SK-N-SH (cell line): ENCODE data around the gene LYPD4. TPM values are rescaled to one million over a fixed set of nuclear protein-coding genes. Genes with fewer than 3 reads are reported as not detected.

Experiments used
- CTCF ChIA-PET: fragments of 300-600, 350-600 bp; formaldehyde crosslinking; extraction: SDS; loops from one replicate; lab custom pipeline; 2021; lab: Yijun Ruan, JAX
- POLR2A ChIA-PET: fragments of 350-600 bp; sonication (Branson Sonifier 250); formaldehyde crosslinking; extraction: SDS; loops from one replicate; lab custom pipeline; 2020; ENCODE audit warnings: antibody characterized with exemption, inconsistent platforms; lab: Yijun Ruan, JAX
- DNase-seq: peaks from one replicate; pipeline ENCODE4 v3.0.0; 2012
- H2AFZ ChIP-seq: fragments of 200-600 bp; sonication (generic); 2 replicates; pipeline ENCODE4 v1.8.1; 2016; ENCODE audit warnings: antibody characterized with exemption, mild to moderate bottlenecking, low read depth
- H3F3A ChIP-seq: fragments of 200-600 bp; sonication (generic); replicated peaks from 2 replicates; pipeline ENCODE3; 2016; ENCODE audit warnings: antibody characterized with exemption, mild to moderate bottlenecking; ENCODE audit not compliant: insufficient read depth
- H3K27ac ChIP-seq, 2 experiments: fragments of 200-500 bp in 1 of 2; fragments of 200-600 bp in 1 of 2; sonication (Bioruptor generic) in 1 of 2; sonication (generic), shearing (Covaris generic) in 1 of 2; 2 replicates each; pipeline versions ENCODE4 v1.5.1 to v1.6.1; 2014 to 2016; ENCODE audit warnings: low read depth in 2 of 2, inconsistent platforms in 1 of 2, low read length in 1 of 2, mild to moderate bottlenecking in 1 of 2, mixed read lengths in 1 of 2
- H3K27me3 ChIP-seq: fragments of 200-600 bp; sonication (generic), shearing (Covaris generic); 2 replicates; pipeline ENCODE4 v1.6.1; 2016; ENCODE audit warnings: mixed run types; ENCODE audit not compliant: insufficient read depth
- H3K36me3 ChIP-seq, 2 experiments: fragments of 200-500 bp in 1 of 2; fragments of 200-600 bp in 1 of 2; sonication (Bioruptor generic) in 1 of 2; sonication (generic) in 1 of 2; replicated peaks in 1 of 2; 2 replicates each; pipeline versions ENCODE3 to v1.5.1; 2014 to 2016; ENCODE audit warnings: low read length in 1 of 2, mild to moderate bottlenecking in 1 of 2; ENCODE audit not compliant: insufficient read depth in 2 of 2, control insufficient read depth in 1 of 2
- H3K4me1 ChIP-seq, 2 experiments: fragments of 200-500 bp in 1 of 2; fragments of 200-600 bp in 1 of 2; sonication (Bioruptor generic) in 1 of 2; sonication (generic), shearing (Covaris generic) in 1 of 2; 2 replicates each; pipeline versions ENCODE4 v1.5.1 to v1.6.1; 2014 to 2016; ENCODE audit warnings: low read depth in 1 of 2, low read length in 1 of 2, mixed run types in 1 of 2; ENCODE audit not compliant: insufficient read depth in 2 of 2, control insufficient read depth in 1 of 2
- H3K4me2 ChIP-seq: fragments of 200-600 bp; sonication (generic), shearing (Covaris generic); 2 replicates; pipeline ENCODE4 v1.6.1; 2017; ENCODE audit warnings: mixed run types
- H3K4me3 ChIP-seq, 2 experiments: fragments of 200-500 bp in 1 of 2; fragments of 200-600 bp in 1 of 2; sonication (Bioruptor generic) in 1 of 2; sonication (generic), shearing (Covaris generic) in 1 of 2; 2 replicates each; pipeline versions ENCODE4 v1.5.1 to v1.8.1; 2014 to 2016; ENCODE audit warnings: low read depth in 2 of 2, inconsistent platforms in 1 of 2, low read length in 1 of 2, mild to moderate bottlenecking in 1 of 2, mixed read lengths in 1 of 2, moderate library complexity in 1 of 2
- H3K79me2 ChIP-seq: fragments of 200-600 bp; sonication (generic); 2 replicates; pipeline ENCODE4 v1.8.1; 2017; ENCODE audit warnings: mild to moderate bottlenecking; ENCODE audit not compliant: insufficient read depth
- H3K9ac ChIP-seq: fragments of 200-600 bp; sonication (generic); 2 replicates; pipeline ENCODE4 v1.6.1; 2017; ENCODE audit warnings: mixed run types
- H3K9me2 ChIP-seq: fragments of 200-600 bp; sonication (generic); 2 replicates; pipeline ENCODE4 v1.6.1; 2017; ENCODE audit warnings: mixed run types
- H3K9me3 ChIP-seq: fragments of 200-600 bp; sonication (generic); 2 replicates; pipeline ENCODE4 v1.6.1; 2017; ENCODE audit warnings: mixed run types, mild to moderate bottlenecking, moderate library complexity
- H4K20me1 ChIP-seq: fragments of 200-600 bp; sonication (generic); 2 replicates; pipeline ENCODE4 v1.6.1; 2017; ENCODE audit warnings: mild to moderate bottlenecking, mixed run types; ENCODE audit not compliant: insufficient read depth
- CHD2 ChIP-seq: fragments of 150-350 bp; IDR thresholded peaks from 2 replicates; pipeline ENCODE4 v1.6.1; 2018; ENCODE audit warnings: low read length; ENCODE audit not compliant: partially characterized antibody
- FOXJ3 ChIP-seq: sonication (generic); formaldehyde crosslinking; IDR thresholded peaks from 2 replicates; pipeline ENCODE4 v1.5.1; 2020; ENCODE audit warnings: mild to moderate bottlenecking, missing genetic modification reagents
- NRF1 ChIP-seq: IDR thresholded peaks from 2 replicates; pipeline ENCODE4 v1.6.1; 2012; ENCODE audit warnings: low read depth, mild to moderate bottlenecking, low read length
- POLR2AphosphoS5 ChIP-seq: IDR thresholded peaks from 2 replicates; pipeline ENCODE4 v1.6.1; 2012; ENCODE audit warnings: low read depth, low read length
- SMC3 ChIP-seq: IDR thresholded peaks from 2 replicates; pipeline ENCODE4 v1.6.1; 2012; ENCODE audit warnings: low read depth, low read length, improper control_type of control experiment
- TAF1 ChIP-seq: IDR thresholded peaks from 2 replicates; pipeline ENCODE4 v1.6.1; 2012; ENCODE audit warnings: low read depth, mild to moderate bottlenecking, low read length, moderate library complexity, borderline replicate concordance
- WGBS: methylation state at CpG from one replicate; pipeline ENCODE4 v1.1.6; 2017; ENCODE audit warnings: low lambda C conversion rate; 5-methylcytosine and 5-hydroxymethylcytosine counted together
- polyA plus RNA-seq, 3 experiments: library from polyadenylated mRNA; depleted of rRNA; stranded (reverse); fragments of >200 nt; gene quantifications; 2 replicates each; pipeline ENCODE4 v1.2.3, GENCODE V29; 2012
- TF ChIP-seq, protein P1 (sequence below): fragments of 150-350 bp; IDR thresholded peaks from 2 replicates; pipeline ENCODE4 v1.6.1; 2016; ENCODE audit warnings: mild to moderate bottlenecking, low read depth, low read length
- TF ChIP-seq, protein P2 (sequence below): IDR thresholded peaks from 2 replicates; pipeline ENCODE4; 2012
- TF ChIP-seq, protein P3 (sequence below): IDR thresholded peaks from 2 replicates; pipeline ENCODE4 v1.6.1; 2012; ENCODE audit warnings: mild to moderate bottlenecking, low read depth, low read length, moderate library complexity
- TF ChIP-seq, protein P4 (sequence below): IDR thresholded peaks from 2 replicates; pipeline ENCODE4 v1.4.0; 2012; ENCODE audit warnings: low read depth, borderline replicate concordance
- TF ChIP-seq, protein P5 (sequence below): IDR thresholded peaks from 2 replicates; pipeline ENCODE4 v1.4.0; 2012; ENCODE audit warnings: low read depth, borderline replicate concordance

LYPD4 gene
- polyA plus RNA-seq, 1 of the 3 experiments (the other 2 are of a cell fraction): not detected

DNA sequence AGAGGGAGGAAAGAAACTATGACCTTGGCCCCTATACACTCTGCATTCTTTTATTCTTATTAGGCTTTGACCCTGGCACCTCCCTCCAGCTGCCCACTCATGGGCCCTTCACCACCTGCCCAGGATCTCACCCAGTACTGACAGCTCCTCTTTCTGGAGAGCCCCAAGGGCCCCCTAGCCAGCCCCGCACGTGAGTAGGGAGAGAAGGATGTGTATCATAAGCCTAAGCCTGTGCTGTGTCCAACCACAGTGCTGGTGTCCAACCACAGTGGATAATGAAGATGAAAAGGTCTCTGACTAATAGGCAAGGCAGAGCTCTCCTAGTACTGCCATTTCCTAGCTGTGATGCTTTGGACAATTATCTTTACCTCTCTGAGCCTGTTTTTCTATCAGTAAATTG is 4.6 kb upstream of the LYPD4 start:
- Histone ChIP-seq H3K27ac (no peak overlapping the region), H2AFZ (no peak overlapping the region), H3K9me2 (no peaks in the 10 kb centered on the region), H3K9me3 (no peaks in the 10 kb centered on the region), H3K79me2 (no peaks in the 10 kb centered on the region), H3K36me3 (no peaks in the 10 kb centered on the region), H3K4me2 (no peak overlapping the region), H3K4me1 (no peaks in the 10 kb centered on the region), H4K20me1 (no peaks in the 10 kb centered on the region), H3K9ac (no peak overlapping the region), H3K4me3 (no peak overlapping the region), H3F3A (no peaks in the 10 kb centered on the region), H3K27me3 (peaks cover 55% of the 10 kb centered on the region)
- CTCF ChIA-PET: interaction anchor here (1.1 to 5.5 kb wide), 2 partner anchors 13 to 399 kb away, joined by 3 to 34 read pairs; no protein-coding TSS in a partner anchor
- POLR2A ChIA-PET: no interaction called here
- TF ChIP-seq, protein P1, sequence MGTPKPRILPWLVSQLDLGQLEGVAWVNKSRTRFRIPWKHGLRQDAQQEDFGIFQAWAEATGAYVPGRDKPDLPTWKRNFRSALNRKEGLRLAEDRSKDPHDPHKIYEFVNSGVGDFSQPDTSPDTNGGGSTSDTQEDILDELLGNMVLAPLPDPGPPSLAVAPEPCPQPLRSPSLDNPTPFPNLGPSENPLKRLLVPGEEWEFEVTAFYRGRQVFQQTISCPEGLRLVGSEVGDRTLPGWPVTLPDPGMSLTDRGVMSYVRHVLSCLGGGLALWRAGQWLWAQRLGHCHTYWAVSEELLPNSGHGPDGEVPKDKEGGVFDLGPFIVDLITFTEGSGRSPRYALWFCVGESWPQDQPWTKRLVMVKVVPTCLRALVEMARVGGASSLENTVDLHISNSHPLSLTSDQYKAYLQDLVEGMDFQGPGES: no peak
- 17% methylated on average over 2 of the region's 2 CpGs for WGBS
- no peak for DNase-seq

DNA sequence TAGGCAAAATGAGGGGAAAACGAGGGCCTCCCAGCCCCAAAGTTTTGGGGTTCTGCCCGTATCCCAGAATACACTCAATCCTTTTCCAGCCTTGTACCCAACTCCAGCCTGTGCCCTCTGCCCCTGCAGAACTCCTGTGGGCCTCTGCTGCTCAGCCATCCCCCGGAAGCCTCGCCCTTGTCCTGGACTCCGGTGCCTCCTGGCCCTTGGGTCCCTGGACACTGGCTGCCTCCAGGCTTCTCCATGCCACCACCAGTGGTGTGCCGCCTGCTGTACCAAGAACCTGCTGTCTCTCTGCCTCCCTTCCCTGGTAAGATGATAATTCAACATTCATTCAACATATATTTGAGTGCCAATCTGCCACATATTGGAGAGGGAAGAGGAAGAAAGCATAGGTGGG is 4.2 kb upstream of the LYPD4 start:
- Histone ChIP-seq H3F3A (no peaks in the 10 kb centered on the region), H3K4me2 (no peak overlapping the region), H3K4me1 (no peaks in the 10 kb centered on the region), H3K9ac (no peak overlapping the region), H3K4me3 (no peak overlapping the region), H2AFZ (no peak overlapping the region), H3K27me3 (peaks cover 51% of the 10 kb centered on the region), H3K27ac (no peak overlapping the region), H3K79me2 (no peaks in the 10 kb centered on the region), H3K9me2 (no peaks in the 10 kb centered on the region), H3K36me3 (no peaks in the 10 kb centered on the region), H3K9me3 (no peaks in the 10 kb centered on the region), H4K20me1 (no peaks in the 10 kb centered on the region)
- 25% methylated on average over 6 of the region's 6 CpGs for WGBS
- ChIA-PET POLR2A (no interaction called here), CTCF (interaction anchor here (1.5 to 5.5 kb wide), 2 partner anchors 12 to 28 kb away, joined by 3 to 34 read pairs; no protein-coding TSS in a partner anchor)
- DNase-seq: no peak
- TF ChIP-seq FOXJ3 (CRISPR knock-in tag) (no peak), SMC3 (no peak), CHD2 (no peak), POLR2AphosphoS5 (no peak), TAF1 (no peak), NRF1 (no peak)
- TF ChIP-seq, protein P2, sequence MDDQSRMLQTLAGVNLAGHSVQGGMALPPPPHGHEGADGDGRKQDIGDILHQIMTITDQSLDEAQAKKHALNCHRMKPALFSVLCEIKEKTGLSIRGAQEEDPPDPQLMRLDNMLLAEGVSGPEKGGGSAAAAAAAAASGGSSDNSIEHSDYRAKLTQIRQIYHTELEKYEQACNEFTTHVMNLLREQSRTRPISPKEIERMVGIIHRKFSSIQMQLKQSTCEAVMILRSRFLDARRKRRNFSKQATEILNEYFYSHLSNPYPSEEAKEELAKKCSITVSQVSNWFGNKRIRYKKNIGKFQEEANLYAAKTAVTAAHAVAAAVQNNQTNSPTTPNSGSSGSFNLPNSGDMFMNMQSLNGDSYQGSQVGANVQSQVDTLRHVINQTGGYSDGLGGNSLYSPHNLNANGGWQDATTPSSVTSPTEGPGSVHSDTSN: no peak
- TF ChIP-seq, protein P3, sequence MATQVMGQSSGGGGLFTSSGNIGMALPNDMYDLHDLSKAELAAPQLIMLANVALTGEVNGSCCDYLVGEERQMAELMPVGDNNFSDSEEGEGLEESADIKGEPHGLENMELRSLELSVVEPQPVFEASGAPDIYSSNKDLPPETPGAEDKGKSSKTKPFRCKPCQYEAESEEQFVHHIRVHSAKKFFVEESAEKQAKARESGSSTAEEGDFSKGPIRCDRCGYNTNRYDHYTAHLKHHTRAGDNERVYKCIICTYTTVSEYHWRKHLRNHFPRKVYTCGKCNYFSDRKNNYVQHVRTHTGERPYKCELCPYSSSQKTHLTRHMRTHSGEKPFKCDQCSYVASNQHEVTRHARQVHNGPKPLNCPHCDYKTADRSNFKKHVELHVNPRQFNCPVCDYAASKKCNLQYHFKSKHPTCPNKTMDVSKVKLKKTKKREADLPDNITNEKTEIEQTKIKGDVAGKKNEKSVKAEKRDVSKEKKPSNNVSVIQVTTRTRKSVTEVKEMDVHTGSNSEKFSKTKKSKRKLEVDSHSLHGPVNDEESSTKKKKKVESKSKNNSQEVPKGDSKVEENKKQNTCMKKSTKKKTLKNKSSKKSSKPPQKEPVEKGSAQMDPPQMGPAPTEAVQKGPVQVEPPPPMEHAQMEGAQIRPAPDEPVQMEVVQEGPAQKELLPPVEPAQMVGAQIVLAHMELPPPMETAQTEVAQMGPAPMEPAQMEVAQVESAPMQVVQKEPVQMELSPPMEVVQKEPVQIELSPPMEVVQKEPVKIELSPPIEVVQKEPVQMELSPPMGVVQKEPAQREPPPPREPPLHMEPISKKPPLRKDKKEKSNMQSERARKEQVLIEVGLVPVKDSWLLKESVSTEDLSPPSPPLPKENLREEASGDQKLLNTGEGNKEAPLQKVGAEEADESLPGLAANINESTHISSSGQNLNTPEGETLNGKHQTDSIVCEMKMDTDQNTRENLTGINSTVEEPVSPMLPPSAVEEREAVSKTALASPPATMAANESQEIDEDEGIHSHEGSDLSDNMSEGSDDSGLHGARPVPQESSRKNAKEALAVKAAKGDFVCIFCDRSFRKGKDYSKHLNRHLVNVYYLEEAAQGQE: no peak
- TF ChIP-seq, protein P4, sequence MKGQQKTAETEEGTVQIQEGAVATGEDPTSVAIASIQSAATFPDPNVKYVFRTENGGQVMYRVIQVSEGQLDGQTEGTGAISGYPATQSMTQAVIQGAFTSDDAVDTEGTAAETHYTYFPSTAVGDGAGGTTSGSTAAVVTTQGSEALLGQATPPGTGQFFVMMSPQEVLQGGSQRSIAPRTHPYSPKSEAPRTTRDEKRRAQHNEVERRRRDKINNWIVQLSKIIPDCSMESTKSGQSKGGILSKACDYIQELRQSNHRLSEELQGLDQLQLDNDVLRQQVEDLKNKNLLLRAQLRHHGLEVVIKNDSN: no peak
- TF ChIP-seq, protein P5, sequence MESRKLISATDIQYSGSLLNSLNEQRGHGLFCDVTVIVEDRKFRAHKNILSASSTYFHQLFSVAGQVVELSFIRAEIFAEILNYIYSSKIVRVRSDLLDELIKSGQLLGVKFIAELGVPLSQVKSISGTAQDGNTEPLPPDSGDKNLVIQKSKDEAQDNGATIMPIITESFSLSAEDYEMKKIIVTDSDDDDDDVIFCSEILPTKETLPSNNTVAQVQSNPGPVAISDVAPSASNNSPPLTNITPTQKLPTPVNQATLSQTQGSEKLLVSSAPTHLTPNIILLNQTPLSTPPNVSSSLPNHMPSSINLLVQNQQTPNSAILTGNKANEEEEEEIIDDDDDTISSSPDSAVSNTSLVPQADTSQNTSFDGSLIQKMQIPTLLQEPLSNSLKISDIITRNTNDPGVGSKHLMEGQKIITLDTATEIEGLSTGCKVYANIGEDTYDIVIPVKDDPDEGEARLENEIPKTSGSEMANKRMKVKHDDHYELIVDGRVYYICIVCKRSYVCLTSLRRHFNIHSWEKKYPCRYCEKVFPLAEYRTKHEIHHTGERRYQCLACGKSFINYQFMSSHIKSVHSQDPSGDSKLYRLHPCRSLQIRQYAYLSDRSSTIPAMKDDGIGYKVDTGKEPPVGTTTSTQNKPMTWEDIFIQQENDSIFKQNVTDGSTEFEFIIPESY: no peak
